Bone marrow (tissue), 2 donors: ENCODE results near the gene CCDC174.

Experiments used
- DNase-seq, 2 donors: peaks; one replicate each; lab custom pipeline; 2025; lab: John Stamatoyannopoulos, UW

Gene CCDC174

DNA sequence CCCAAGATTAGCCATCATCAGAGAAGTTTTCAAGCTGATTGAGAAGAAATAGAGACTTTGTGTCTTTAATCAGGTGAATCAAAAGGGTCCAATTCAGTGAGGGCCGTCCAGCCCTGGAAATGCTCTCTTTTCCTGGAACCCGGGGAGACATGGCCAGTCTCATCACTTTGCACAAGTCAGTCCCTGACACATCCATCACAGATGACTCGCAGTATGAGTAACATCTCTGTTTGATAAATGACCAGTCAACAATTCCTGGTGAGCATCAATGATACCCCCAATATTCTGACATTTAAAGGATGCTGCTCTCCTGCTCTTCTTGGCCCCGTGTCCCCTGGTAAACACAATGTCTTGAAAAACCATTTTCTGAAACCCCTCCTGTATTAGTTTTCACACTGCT lies 50.1 kb downstream of the CCDC174 start:
- DNase-seq, result no peak

DNA sequence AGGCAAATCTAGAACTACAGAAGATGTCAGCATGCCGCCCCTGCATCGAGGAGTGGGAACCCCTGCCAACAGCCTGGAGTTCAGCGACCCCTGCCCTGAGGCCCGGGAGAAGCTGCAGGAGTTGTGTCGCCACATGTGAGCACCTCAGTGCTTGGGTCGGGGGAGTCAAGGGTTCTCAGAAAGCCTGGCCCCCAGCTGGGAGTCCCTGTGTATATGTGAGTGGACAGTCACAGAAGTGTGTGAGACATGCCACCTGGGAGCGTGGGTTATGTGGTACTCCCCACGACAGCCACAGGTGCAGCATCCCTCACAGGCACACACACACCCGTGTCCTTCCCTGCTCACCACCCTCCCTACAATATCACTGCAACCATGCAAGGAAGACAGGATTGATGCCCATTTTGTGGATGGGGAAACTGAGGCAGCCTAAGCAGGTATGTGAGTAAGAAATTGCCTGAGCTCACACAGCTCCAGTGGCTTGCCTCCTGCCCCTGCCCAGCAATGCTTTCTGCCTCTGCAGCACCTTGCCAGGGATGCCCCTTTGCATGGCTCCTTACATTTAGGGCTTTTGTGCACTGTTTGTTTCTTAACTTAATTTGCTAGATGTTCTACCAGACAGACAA lies 51.7 kb downstream of the CCDC174 start:
- no peak for DNase-seq

- DNase-seq, result no peak
Measured at GRCh38 chr3:14703791-14704190, 52.2 kb downstream of the CCDC174 start.

GRCh38 chr3:14706096-14706495 lies 54.5 kb downstream of the CCDC174 start:
- no peak for DNase-seq

- DNase-seq, result no peak
Measured at GRCh38 chr3:14716591-14716990, 65.0 kb downstream of the CCDC174 start.

DNA sequence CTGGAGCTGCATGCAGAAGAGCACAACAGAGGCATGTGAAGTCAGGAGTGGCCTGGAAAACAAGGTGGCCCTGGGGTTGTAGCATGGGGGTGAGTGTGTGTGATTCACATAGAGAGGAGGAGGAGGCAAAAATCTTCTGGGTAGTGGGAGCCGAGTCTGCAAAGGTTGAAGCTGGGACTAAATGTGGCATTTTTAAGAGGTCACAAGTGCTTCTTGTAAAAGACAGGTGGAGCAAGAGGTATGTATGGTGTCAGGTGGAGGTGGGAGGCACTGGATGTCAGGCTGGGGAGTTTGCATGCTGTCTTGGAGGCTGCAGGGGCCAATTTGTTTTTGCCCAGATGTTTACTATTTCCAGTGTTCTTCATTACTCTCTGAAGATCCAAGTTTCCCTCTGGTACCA lies 65.7 kb downstream of the CCDC174 start:
- no peak for DNase-seq

DNA sequence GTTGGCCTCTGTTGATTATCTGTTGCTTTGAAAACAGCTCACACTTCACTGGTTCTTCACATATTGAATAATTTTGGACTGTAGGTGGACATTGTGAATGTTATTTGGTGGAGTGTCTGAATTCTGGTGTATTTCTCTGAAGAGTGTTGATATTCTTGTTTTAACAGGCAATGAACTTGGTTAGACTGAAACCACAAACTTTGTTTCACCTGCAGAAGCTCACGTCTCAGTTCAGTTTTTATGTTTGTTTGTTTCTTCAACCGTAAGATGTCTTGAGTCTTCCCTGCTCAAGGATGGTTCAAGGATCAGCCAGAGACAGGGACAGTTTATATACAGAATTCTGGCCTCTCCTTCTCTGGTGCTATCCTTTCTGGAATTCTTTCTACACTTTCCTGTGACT lies 67.0 kb downstream of the CCDC174 start:
- DNase-seq, result no peak

DNA sequence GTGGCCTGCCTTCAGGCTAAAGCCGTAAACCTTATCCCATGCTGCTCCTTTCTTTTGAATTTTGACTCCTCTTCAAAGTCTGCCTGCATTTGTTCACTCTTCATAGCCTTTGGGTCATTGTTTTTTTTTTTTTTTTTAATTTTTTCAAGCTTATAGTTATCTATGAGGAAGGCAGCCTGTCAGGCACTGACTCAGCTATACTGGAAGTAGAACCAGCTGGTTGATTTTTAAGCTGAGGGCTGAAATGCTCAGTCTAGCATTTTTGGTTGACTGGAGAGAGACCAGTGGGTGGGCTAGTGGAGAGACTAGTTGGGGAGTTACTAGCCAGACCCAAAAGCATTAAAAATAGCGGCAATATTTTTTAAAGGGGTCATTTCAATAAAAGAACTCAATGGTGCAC lies 67.4 kb downstream of the CCDC174 start:
- DNase-seq, result no peak

DNA sequence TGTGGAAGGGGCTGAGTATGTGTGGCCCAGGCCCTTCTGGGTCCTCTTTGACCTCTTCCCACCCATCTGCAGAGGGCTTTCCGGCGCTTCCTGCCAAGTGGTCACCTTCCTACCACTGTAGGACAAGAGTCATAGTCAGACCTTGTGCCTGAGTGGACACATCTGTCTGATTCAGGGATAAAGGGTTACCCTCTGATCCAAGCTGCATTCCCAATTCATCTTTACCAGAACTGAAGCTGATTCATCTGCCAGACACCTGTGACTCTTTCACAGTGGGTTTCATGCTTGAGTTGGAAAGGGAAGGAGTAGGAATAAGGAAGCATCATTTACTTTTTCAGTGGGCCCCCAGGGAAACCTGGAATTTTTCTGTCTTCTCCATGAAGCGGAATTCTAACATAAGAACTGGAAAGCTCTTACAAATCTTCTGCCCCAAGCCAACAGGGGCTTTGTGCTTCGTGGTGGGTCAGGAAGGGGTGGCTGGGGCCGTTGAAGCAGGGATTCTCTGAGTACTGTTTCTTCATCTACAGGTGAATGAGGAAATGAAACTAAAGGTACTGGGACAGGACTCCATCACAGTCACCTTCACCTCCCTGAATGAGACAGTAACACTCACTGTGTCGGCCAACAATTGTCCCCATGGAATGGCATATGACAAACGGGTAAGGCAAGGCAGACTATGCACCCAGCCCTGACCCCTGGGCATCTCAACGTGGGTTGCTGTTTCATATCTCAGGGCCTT lies 69.7 kb downstream of the CCDC174 start:
- no peak for DNase-seq
